Prostate gland (tissue), 2 donors: Measurements from ENCODE around the gene SH2D1A. TPM values are rescaled to one million over a fixed set of nuclear protein-coding genes. Genes with fewer than 3 reads are reported as not detected.
"Not testable (repeated sequence)": the region's sequence is repeated elsewhere in the genome, so short reads cannot be mapped to it uniquely, and the experiment has no call there.

ENCODE experiments used
- DNase-seq: peaks from one replicate; pipeline ENCODE4 v3.0.0-alpha.2; 2019; ENCODE audit warnings: low spot score
- H3K27ac ChIP-seq, 2 donors: fragments of 200-600 bp; sonication (generic); 2 replicates each; pipeline ENCODE4 v1.5.1; 2017 to 2019
- H3K27me3 ChIP-seq: fragments of 200-600 bp; sonication (generic); replicated peaks from 2 replicates; pipeline ENCODE4 v1.5.1; 2019; ENCODE audit not compliant: insufficient read depth
- H3K36me3 ChIP-seq, 2 donors: fragments of 200-600 bp; sonication (generic); 1 replicate in 1 of 2; 2 replicates in 1 of 2; pipeline versions ENCODE4 v1.5.1 to v1.8.1; 2017 to 2019
- H3K4me1 ChIP-seq: fragments of 200-600 bp; sonication (generic); replicated peaks from 2 replicates; pipeline ENCODE4 v1.5.1; 2019
- H3K4me3 ChIP-seq, 2 donors: fragments of 200-600 bp; sonication (generic); 2 replicates each; pipeline ENCODE4 v1.5.1; 2017 to 2019
- H3K9me3 ChIP-seq: fragments of 200-600 bp; sonication (generic); 2 replicates; pipeline ENCODE4 v1.5.1; 2017
- POLR2A ChIP-seq: fragments of 450-650 bp; IDR thresholded peaks from one replicate; pipeline ENCODE4 v1.6.1; 2016; ENCODE audit warnings: antibody characterized with exemption, mild to moderate bottlenecking
- POLR2AphosphoS5 ChIP-seq: sonication (generic); formaldehyde crosslinking; IDR thresholded peaks from one replicate; pipeline ENCODE4 v1.6.1; 2017; ENCODE audit warnings: antibody characterized with exemption
- WGBS: methylation state at CpG from one replicate; pipeline ENCODE4 v1.1.5; 2018; 5-methylcytosine and 5-hydroxymethylcytosine counted together
- intact Hi-C: fragments of 100-400 bp; cut with DNase I; formaldehyde crosslinking; loops from one replicate; pipeline ENCODE4 v1.14.2; 2022
- total RNA-seq, 2 donors: library from RNA; depleted of rRNA; stranded (reverse); fragments of >200 nt; gene quantifications; one replicate each; pipeline ENCODE4 v1.1.0, GENCODE V29; 2016
- TF ChIP-seq, protein P1 (sequence below), 4 experiments: fragments of 200-600 bp in 2 of 4; fragments of 450-650 bp in 2 of 4; sonication (generic) in 2 of 4; IDR thresholded peaks; 1 replicate in 3 of 4; 2 replicates in 1 of 4; pipeline ENCODE4 v1.5.1; 2016 to 2019; ENCODE audit warnings: antibody characterized with exemption in 4 of 4, mild to moderate bottlenecking in 2 of 4, moderate library complexity in 2 of 4

SH2D1A gene
- total RNA-seq, 2 donors from 2014 or later = 0.09 TPM; not detected in 1

GRCh38 chrX:124332481-124333424, 13.6 kb upstream of the SH2D1A start, which contains the start of gene TEX13D:
TEX13D (plus strand) TSS chrX:124332660; CDS start chrX:124332918, 258 bp downstream.
- H3K27ac ChIP-seq = no peak within 1 kb of the TSS
- no peaks in the 10 kb centered on the region for H3K4me1 ChIP-seq
- no peaks in the 10 kb centered on the region for H3K9me3 ChIP-seq
- no peak for DNase-seq
- no peaks in the 10 kb centered on the region for H3K36me3 ChIP-seq
- no peaks in the 10 kb centered on the region for H3K27me3 ChIP-seq
- intact Hi-C loops = no loop called here
- H3K4me3 ChIP-seq = no peak within 1 kb of the TSS
- TF ChIP-seq POLR2AphosphoS5 = no peak
- TF ChIP-seq POLR2A = no peak
- TF ChIP-seq, protein P1, sequence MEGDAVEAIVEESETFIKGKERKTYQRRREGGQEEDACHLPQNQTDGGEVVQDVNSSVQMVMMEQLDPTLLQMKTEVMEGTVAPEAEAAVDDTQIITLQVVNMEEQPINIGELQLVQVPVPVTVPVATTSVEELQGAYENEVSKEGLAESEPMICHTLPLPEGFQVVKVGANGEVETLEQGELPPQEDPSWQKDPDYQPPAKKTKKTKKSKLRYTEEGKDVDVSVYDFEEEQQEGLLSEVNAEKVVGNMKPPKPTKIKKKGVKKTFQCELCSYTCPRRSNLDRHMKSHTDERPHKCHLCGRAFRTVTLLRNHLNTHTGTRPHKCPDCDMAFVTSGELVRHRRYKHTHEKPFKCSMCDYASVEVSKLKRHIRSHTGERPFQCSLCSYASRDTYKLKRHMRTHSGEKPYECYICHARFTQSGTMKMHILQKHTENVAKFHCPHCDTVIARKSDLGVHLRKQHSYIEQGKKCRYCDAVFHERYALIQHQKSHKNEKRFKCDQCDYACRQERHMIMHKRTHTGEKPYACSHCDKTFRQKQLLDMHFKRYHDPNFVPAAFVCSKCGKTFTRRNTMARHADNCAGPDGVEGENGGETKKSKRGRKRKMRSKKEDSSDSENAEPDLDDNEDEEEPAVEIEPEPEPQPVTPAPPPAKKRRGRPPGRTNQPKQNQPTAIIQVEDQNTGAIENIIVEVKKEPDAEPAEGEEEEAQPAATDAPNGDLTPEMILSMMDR (IDR thresholded peaks at IDR 0.05) = no peak
- WGBS = 97% methylated on average over 21 of the region's 57 CpGs

- 100% methylated on average over 4 of the region's 6 CpGs for WGBS
- Histone ChIP-seq H3K36me3 (no peaks in the 10 kb centered on the region), H3K4me3 (no peak overlapping the region), H3K27ac (no peak overlapping the region), H3K27me3 (no peaks in the 10 kb centered on the region), H3K4me1 (no peaks in the 10 kb centered on the region), H3K9me3 (no peaks in the 10 kb centered on the region)
- DNase-seq = no peak
- TF ChIP-seq POLR2A (no peak), POLR2AphosphoS5 (no peak)
- intact Hi-C loops = no loop called here
These were observed 12.5 kb upstream of the SH2D1A start for GRCh38 chrX:124333862-124334261.

GRCh38 chrX:124334555-124334954, 11.8 kb upstream of the SH2D1A start:
- H3K36me3 ChIP-seq, DNase-seq, H3K4me1 ChIP-seq, H3K4me3 ChIP-seq, H3K27ac ChIP-seq, intact Hi-C loops, H3K9me3 ChIP-seq, H3K27me3 ChIP-seq: not testable (repeated sequence)
- 96% methylated on average over 2 of the region's 2 CpGs for WGBS

DNA sequence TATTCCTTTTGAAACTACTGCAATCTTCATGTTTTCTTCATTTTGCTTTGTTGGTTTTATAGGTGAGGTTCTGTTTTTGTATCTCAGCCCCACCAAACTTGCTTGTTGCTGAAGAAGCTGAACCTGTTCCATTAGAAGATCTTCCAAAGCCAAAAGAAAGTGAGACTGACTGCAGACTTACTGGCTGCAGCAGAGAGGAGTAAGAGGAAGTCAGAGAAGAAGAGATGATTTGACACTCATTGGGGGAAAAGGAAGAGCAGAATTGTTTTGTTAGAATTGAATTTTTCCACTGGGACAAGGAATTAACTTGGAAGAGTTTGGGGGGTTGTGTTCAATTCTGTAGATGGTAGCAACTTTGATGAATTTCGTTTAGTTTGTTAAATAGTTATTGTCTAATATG, 10.8 kb upstream of the SH2D1A start:
- no peaks in the 10 kb centered on the region for H3K9me3 ChIP-seq
- no peaks in the 10 kb centered on the region for H3K4me1 ChIP-seq
- 95% methylated on average over 1 of the region's 1 CpG for WGBS
- no peak for DNase-seq
- TF ChIP-seq, protein P1 (IDR thresholded peaks at IDR 0.05) = no peak
- TF ChIP-seq POLR2A = no peak
- TF ChIP-seq POLR2AphosphoS5 = no peak
- no peaks in the 10 kb centered on the region for H3K27me3 ChIP-seq
- no peak overlapping the region for H3K27ac ChIP-seq
- no peaks in the 10 kb centered on the region for H3K36me3 ChIP-seq
- H3K4me3 ChIP-seq = no peak overlapping the region
- intact Hi-C loops = no loop called here

GRCh38 chrX:124337916-124338315, 8.4 kb upstream of the SH2D1A start:
- Histone ChIP-seq H3K36me3 (no peaks in the 10 kb centered on the region), H3K27ac (no peak overlapping the region), H3K9me3 (no peaks in the 10 kb centered on the region), H3K4me1 (no peaks in the 10 kb centered on the region), H3K27me3 (no peaks in the 10 kb centered on the region), H3K4me3 (no peak overlapping the region)
- no peak for DNase-seq
- TF ChIP-seq, protein P1 (IDR thresholded peaks at IDR 0.05) = no peak
- no peak for TF ChIP-seq POLR2AphosphoS5
- TF ChIP-seq POLR2A = no peak
- intact Hi-C loops = no loop called here
- 40% methylated on average over 1 of the region's 1 CpG for WGBS
